ENCODE results near the gene GGA3. TPM values are rescaled to one million over a fixed set of nuclear protein-coding genes. Genes with fewer than 3 reads are reported as not detected.

The GGA3 gene
- total and polyA plus RNA-seq, 10 of the 15 experiments (the other 5 are each of a cell fraction or from before 2014, with no cell fraction given): 7.0 to 57.5 (median 34.0) TPM

DNA sequence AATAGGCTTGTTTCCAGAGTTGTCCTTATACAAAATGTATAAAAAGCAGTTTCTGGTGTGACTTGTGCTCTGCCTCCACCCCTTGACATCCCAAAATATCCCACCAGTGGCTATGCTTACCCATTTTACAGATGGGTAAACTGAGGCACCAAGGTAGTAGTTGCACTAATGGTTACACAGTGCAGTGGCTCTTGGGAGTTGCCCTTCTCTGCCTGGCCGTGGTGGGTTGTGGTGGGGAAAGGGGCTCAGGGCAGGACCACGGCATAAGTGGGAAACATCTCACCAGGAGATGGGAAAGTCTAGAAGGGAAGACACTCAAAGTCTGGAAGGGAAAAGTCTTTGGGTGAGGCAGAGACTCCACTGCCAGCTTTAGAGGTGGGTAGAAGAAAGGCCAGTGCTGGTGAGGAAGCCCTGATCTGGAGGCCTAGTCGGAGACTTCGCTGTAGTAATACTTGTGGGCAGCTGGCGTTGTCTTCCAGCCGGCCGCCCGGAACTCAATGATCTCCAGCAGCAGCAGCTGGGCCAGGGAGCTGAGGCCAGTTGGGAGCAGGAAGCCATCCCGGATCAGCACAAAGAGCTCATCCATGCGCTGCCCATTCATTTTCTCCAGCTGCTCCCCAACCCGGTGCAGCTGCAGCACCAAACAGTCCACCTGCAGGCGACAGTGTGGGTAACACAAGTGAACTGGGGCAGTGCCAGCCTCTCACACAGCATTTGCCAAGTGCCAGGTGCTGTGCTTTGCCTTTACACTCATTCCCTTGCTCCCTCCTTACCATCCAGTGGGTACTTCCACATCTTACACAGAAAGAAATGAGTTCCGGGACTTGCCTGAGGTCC, 5.1 kb upstream of the GGA3 start (continued):
- TF ChIP-seq TBL1XR1 (IDR thresholded peaks at IDR 0.05; ENCODE audit: low read depth, low read length): no peak

DNA sequence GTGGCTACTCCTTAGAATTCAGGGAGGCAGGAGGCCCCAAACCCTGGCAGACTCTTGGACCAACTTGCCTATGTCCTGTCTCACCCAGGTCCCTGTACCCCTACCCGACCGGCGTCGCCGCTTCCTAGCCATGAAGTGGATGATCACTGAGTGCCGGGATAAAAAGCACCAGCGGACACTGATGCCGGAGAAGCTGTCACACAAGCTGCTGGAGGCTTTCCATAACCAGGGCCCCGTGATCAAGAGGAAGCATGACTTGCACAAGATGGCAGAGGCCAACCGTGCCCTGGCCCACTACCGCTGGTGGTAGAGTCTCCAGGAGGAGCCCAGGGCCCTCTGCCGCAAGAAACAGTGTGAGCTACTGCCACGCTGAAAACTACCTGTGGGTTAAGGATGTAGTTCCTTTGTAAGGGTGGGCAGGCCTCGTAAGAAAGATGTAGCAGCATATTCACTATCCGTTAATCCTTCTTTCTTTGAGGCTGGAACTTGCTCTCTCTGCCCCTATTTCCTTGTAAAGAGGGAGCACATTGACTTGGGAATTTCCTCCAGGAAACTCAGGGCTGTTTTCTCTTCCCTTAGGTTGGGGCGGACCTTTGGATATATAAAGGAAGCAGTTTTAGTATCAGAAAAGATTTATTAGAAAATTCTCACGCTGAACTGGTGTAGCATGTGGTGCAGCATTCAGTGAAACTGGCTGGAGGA, 4.4 kb upstream of the GGA3 start:
- no peak overlapping the region for H3K9ac ChIP-seq (ENCODE audit: control insufficient read depth, insufficient read depth, low read length)
- H4K20me1 ChIP-seq (ENCODE audit: control insufficient read depth, insufficient read depth): no peaks in the 10 kb centered on the region
- H3K79me2 ChIP-seq (ENCODE audit: control insufficient read depth, insufficient read depth, low read length): peaks cover 41% of the 10 kb centered on the region
- no peak for DNase-seq (ENCODE audit: low read depth, low spot score)
- no peak for ATAC-seq
- WGBS (ENCODE audit: insufficient coverage, insufficient replicate concordance, low lambda C conversion rate, missing lambda C conversion rate): 93% methylated on average over 17 of the region's 17 CpGs
- H3K27ac ChIP-seq (ENCODE audit: control insufficient read depth, insufficient read depth): no peak overlapping the region
- no peaks in the 10 kb centered on the region for H3K9me3 ChIP-seq (replicated peaks; ENCODE audit: control insufficient read depth, insufficient read depth, low read length)
- no peak overlapping the region for H3K4me2 ChIP-seq (ENCODE audit: control insufficient read depth, insufficient read depth)
- ChIA-PET RAD21 (ENCODE audit: unreplicated experiment) (no interaction called here), CTCF (no interaction called here), SMC1A (ENCODE audit: uncharacterized antibody, unreplicated experiment) (no interaction called here), POLR2A (no interaction called here)
- H3K36me3 ChIP-seq (ENCODE audit: control insufficient read depth in 2 of 2, insufficient read depth in 2 of 2, low read length in 1 of 2): peaks cover 12 to 14% of the 10 kb centered on the region in 2 experiments
- no peak for FAIRE-seq
- no peak overlapping the region for H3K4me3 ChIP-seq
- BruUV-seq (replicated peaks): no TSS peak
- H3K27me3 ChIP-seq (replicated peaks in 1 of 2; ENCODE audit: control insufficient read depth in 2 of 2, insufficient read depth in 2 of 2, low read length in 1 of 2): no peaks in the 10 kb centered on the region
- intact Hi-C loops (cut with micrococcal nuclease; ENCODE audit: unreplicated experiment) (loop anchor here (10.0 kb wide), 1 partner anchor 249 kb away; the partner anchor contains the start of genes CASKIN2 and TSEN54), in situ Hi-C loops (cut with MboI) (no loop called here)
- no peak overlapping the region for H2AFZ ChIP-seq (ENCODE audit: control insufficient read depth, low read depth, low read length)
- TF ChIP-seq MXI1 (IDR thresholded peaks at IDR 0.05; ENCODE audit: low read depth, low read length) (no peak), RCOR1 (conservative IDR thresholded peaks at IDR 0.05; ENCODE audit: low read depth, low read length) (no peak), RUNX3 (IDR thresholded peaks at IDR 0.05; ENCODE audit: low read length) (no peak), SMAD1 (IDR thresholded peaks at IDR 0.05; ENCODE audit: low read depth, partially characterized antibody) (no peak), GATAD2B (conservative IDR thresholded peaks at IDR 0.05; ENCODE audit: low read depth) (no peak), STAT1 (conservative IDR thresholded peaks at IDR 0.05) (no peak), MTA3 (IDR thresholded peaks at IDR 0.05; ENCODE audit: borderline replicate concordance, low read length) (no peak), FOXM1 (IDR thresholded peaks at IDR 0.05; ENCODE audit: low read depth, low read length) (no peak), SMC3 (IDR thresholded peaks at IDR 0.05; ENCODE audit: borderline replicate concordance, low read length) (no peak)
- TF ChIP-seq, protein P1, sequence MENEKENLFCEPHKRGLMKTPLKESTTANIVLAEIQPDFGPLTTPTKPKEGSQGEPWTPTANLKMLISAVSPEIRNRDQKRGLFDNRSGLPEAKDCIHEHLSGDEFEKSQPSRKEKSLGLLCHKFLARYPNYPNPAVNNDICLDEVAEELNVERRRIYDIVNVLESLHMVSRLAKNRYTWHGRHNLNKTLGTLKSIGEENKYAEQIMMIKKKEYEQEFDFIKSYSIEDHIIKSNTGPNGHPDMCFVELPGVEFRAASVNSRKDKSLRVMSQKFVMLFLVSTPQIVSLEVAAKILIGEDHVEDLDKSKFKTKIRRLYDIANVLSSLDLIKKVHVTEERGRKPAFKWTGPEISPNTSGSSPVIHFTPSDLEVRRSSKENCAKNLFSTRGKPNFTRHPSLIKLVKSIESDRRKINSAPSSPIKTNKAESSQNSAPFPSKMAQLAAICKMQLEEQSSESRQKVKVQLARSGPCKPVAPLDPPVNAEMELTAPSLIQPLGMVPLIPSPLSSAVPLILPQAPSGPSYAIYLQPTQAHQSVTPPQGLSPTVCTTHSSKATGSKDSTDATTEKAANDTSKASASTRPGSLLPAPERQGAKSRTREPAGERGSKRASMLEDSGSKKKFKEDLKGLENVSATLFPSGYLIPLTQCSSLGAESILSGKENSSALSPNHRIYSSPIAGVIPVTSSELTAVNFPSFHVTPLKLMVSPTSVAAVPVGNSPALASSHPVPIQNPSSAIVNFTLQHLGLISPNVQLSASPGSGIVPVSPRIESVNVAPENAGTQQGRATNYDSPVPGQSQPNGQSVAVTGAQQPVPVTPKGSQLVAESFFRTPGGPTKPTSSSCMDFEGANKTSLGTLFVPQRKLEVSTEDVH (IDR thresholded peaks at IDR 0.05; ENCODE audit: low read depth, partially characterized antibody): no peak
- TF ChIP-seq, protein P2, sequence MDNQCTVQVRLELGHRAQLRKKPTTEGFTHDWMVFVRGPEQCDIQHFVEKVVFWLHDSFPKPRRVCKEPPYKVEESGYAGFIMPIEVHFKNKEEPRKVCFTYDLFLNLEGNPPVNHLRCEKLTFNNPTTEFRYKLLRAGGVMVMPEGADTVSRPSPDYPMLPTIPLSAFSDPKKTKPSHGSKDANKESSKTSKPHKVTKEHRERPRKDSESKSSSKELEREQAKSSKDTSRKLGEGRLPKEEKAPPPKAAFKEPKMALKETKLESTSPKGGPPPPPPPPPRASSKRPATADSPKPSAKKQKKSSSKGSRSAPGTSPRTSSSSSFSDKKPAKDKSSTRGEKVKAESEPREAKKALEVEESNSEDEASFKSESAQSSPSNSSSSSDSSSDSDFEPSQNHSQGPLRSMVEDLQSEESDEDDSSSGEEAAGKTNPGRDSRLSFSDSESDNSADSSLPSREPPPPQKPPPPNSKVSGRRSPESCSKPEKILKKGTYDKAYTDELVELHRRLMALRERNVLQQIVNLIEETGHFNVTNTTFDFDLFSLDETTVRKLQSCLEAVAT (IDR thresholded peaks at IDR 0.05): no peak
- TF ChIP-seq, protein P3, sequence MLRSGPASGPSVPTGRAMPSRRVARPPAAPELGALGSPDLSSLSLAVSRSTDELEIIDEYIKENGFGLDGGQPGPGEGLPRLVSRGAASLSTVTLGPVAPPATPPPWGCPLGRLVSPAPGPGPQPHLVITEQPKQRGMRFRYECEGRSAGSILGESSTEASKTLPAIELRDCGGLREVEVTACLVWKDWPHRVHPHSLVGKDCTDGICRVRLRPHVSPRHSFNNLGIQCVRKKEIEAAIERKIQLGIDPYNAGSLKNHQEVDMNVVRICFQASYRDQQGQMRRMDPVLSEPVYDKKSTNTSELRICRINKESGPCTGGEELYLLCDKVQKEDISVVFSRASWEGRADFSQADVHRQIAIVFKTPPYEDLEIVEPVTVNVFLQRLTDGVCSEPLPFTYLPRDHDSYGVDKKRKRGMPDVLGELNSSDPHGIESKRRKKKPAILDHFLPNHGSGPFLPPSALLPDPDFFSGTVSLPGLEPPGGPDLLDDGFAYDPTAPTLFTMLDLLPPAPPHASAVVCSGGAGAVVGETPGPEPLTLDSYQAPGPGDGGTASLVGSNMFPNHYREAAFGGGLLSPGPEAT (IDR thresholded peaks at IDR 0.05; ENCODE audit: low read depth): no peak
- H3K4me1 ChIP-seq (ENCODE audit: control insufficient read depth, insufficient read depth, low read length): peaks cover 10% of the 10 kb centered on the region

All from GM12878 (cell line).